GM12892 (cell line): Measurements from ENCODE around the gene ZNF219.

Source experiments
- POLR2A ChIP-seq: IDR thresholded peaks from 2 replicates; pipeline ENCODE4 v1.6.1; 2011; ENCODE audit warnings: low read depth, low read length, control low read depth
- POLR2AphosphoS5 ChIP-seq: IDR thresholded peaks from 2 replicates; pipeline ENCODE4 v1.6.1; 2011; ENCODE audit warnings: low read depth, low read length, control low read depth
- TAF1 ChIP-seq: IDR thresholded peaks from 2 replicates; pipeline ENCODE4 v1.6.1; 2011; ENCODE audit warnings: low read depth, mild to moderate bottlenecking, control low read depth, low read length, borderline replicate concordance

DNA sequence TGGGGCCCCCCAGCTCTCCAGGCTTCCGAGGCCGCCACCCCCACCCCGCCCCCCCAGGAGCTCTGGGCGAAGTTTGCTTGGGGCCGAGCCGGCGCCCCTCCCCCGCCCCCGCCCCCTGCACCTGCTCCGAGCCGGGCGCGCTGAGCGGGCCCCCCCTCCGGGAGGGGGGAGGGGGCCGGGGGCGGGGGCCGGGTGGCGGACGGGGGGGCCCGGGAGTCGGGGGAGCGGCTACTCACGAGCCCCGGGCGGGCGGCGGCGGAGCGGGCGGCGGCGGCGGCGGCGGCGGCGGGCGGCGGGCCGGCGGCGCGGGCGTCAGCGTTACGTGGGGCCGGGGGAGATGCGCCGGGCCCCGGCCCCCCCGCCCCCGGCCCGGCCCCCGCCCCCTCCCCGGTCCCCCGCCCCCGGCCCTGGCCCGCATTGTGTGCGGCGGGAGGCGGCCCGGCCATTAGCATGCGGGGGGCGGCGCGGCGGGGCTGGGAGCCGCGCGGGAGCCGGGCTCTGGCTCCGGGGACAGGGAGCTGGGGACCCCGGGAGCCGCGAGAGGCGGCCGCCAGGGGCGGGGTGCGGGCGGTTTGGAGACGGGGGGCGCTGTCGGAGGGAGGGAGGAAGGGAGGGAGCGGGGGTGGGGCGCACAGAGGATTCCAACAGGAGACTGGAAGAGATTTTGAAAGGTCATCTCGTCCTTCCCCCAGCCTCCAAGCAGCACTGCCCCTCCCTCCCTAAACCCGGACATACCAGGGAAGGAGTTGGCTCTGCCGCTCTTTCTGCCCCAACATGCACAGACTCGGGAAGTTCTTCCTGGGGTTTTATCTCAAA lies at the start of gene ZNF219:
- TF ChIP-seq POLR2AphosphoS5 (no peak), POLR2A (no peak), TAF1 (no peak)
